CD14-positive monocyte (primary cell): ENCODE results near the gene EIF3B. TPM values are rescaled to one million over a fixed set of nuclear protein-coding genes. Genes with fewer than 3 reads are reported as not detected.

Experiments used
- DNase-seq, 3 donors: peaks; one replicate each; pipeline ENCODE4 v3.0.0-alpha.2; 2011 to 2022
- H2AFZ ChIP-seq: 2 replicates; pipeline ENCODE4 v1.6.0; 2012; ENCODE audit warnings: mild to moderate bottlenecking, low read depth, low read length, inconsistent platforms; ENCODE audit not compliant: insufficient read depth, poor library complexity, severe bottlenecking
- H3K27ac ChIP-seq, 2 donors: 1 replicate in 1 of 2; 2 replicates in 1 of 2; pipeline ENCODE4 v1.5.1; 2012 to 2013; ENCODE audit warnings: low read length in 2 of 2, control low read depth in 1 of 2, inconsistent platforms in 1 of 2, low read depth in 1 of 2, mild to moderate bottlenecking in 1 of 2
- H3K27me3 ChIP-seq, 2 donors: one replicate each; pipeline versions ENCODE4 v1.6.0 to v1.6.1; 2011 to 2013; ENCODE audit warnings: low read length in 2 of 2; ENCODE audit not compliant: control insufficient read depth in 2 of 2, insufficient read depth in 2 of 2
- H3K36me3 ChIP-seq, 2 donors: replicated peaks in 1 of 2; 1 replicate in 1 of 2; 2 replicates in 1 of 2; pipeline versions ENCODE4 v1.5.1 to v1.6.1; 2012 to 2013; ENCODE audit warnings: low read length in 2 of 2, control low read depth in 1 of 2, inconsistent platforms in 1 of 2, mild to moderate bottlenecking in 1 of 2; ENCODE audit not compliant: insufficient read depth in 2 of 2, control insufficient read depth in 1 of 2
- H3K4me1 ChIP-seq, 2 donors: 1 replicate in 1 of 2; 2 replicates in 1 of 2; pipeline versions ENCODE4 v1.5.1 to v1.6.1; 2012 to 2013; ENCODE audit warnings: low read length in 2 of 2, control low read depth in 1 of 2, inconsistent platforms in 1 of 2, mild to moderate bottlenecking in 1 of 2, moderate library complexity in 1 of 2; ENCODE audit not compliant: insufficient read depth in 2 of 2, control insufficient read depth in 1 of 2
- H3K4me2 ChIP-seq: replicated peaks from 2 replicates; pipeline ENCODE3; 2012; ENCODE audit warnings: low read length, moderate library complexity, mild to moderate bottlenecking; ENCODE audit not compliant: poor library complexity, severe bottlenecking; ENCODE audit errors: extremely low read depth
- H3K4me3 ChIP-seq, 3 experiments: fragments of 200-600 bp in 1 of 3; sonication (generic) in 1 of 3; replicated peaks in 1 of 3; 1 replicate in 2 of 3; 2 replicates in 1 of 3; pipeline ENCODE4 v1.5.1; 2011 to 2013; ENCODE audit warnings: low read length in 3 of 3, mild to moderate bottlenecking in 3 of 3, control low read depth in 2 of 3, low read depth in 2 of 3, inconsistent platforms in 1 of 3, moderate library complexity in 1 of 3
- H3K79me2 ChIP-seq: 2 replicates; pipeline ENCODE4 v1.6.0; 2012; ENCODE audit warnings: mild to moderate bottlenecking, control low read depth, inconsistent platforms, low read length, moderate library complexity; ENCODE audit not compliant: insufficient read depth
- H3K9ac ChIP-seq: 2 replicates; pipeline ENCODE4 v1.6.0; 2017; ENCODE audit warnings: low read length, mild to moderate bottlenecking; ENCODE audit not compliant: insufficient read depth, poor library complexity, severe bottlenecking
- H3K9me3 ChIP-seq, 2 donors: replicated peaks in 1 of 2; 1 replicate in 1 of 2; 2 replicates in 1 of 2; pipeline versions ENCODE4 v1.5.1 to v1.6.1; 2012 to 2013; ENCODE audit warnings: low read length in 2 of 2, control low read depth in 1 of 2; ENCODE audit not compliant: control insufficient read depth in 1 of 2, insufficient read depth in 1 of 2
- H4K20me1 ChIP-seq: 2 replicates; pipeline ENCODE4 v1.6.0; 2012; ENCODE audit warnings: mild to moderate bottlenecking, low read length, control low read depth, moderate library complexity; ENCODE audit not compliant: insufficient read depth
- H3K27ac Mint-ChIP-seq, 7 donors: one replicate each; pipeline ENCODE4 v1.8.0; 2020; ENCODE audit warnings: mild to moderate bottlenecking in 7 of 7, mixed read lengths in 7 of 7, moderate library complexity in 6 of 7, inconsistent platforms in 2 of 7
- H3K27me3 Mint-ChIP-seq, 3 donors: one replicate each; pipeline ENCODE4 v1.8.0; 2021 to 2022; ENCODE audit warnings: low read depth in 3 of 3, mild to moderate bottlenecking in 3 of 3, mixed read lengths in 3 of 3, moderate library complexity in 3 of 3, inconsistent platforms in 1 of 3
- H3K36me3 Mint-ChIP-seq, 2 donors: one replicate each; pipeline ENCODE4 v1.8.0; 2020; ENCODE audit warnings: mixed read lengths in 2 of 2, inconsistent platforms in 1 of 2, mild to moderate bottlenecking in 1 of 2
- H3K4me1 Mint-ChIP-seq: one replicate; pipeline ENCODE4 v1.8.0; 2020; ENCODE audit warnings: mild to moderate bottlenecking, mixed read lengths
- H3K4me3 Mint-ChIP-seq, 2 donors: one replicate each; pipeline ENCODE4 v1.8.0; 2020; ENCODE audit warnings: mild to moderate bottlenecking in 2 of 2, mixed read lengths in 2 of 2, moderate library complexity in 1 of 2
- H3K9me3 Mint-ChIP-seq, 7 donors: one replicate each; pipeline ENCODE4 v1.8.0; 2020 to 2022; ENCODE audit warnings: mixed read lengths in 7 of 7, mild to moderate bottlenecking in 6 of 7, moderate library complexity in 6 of 7, inconsistent platforms in 2 of 7
- WGBS: methylation state at CpG from one replicate; pipeline ENCODE4 v1.1.5; 2013; ENCODE audit warnings: missing lambda C conversion rate; ENCODE audit not compliant: insufficient coverage; 5-methylcytosine and 5-hydroxymethylcytosine counted together
- intact Hi-C, 2 donors: fragments of 100-400 bp; cut with micrococcal nuclease; formaldehyde crosslinking; loops; one replicate each; pipeline versions ENCODE4 v1.15.0 to v1.15.1; 2023
- polyA plus RNA-seq, 3 donors: library from polyadenylated mRNA; depleted of rRNA in 1 of 3; unstranded in 2 of 3; stranded (reverse) in 1 of 3; fragments of 300-500 nt in 2 of 3; fragments of >200 nt in 1 of 3; fragmentation: Illumina TruSeq in 2 of 3; gene quantifications; 1 replicate in 2 of 3; 2 replicates in 1 of 3; pipeline ENCODE4 v1.2.3, GENCODE V29; 2012 to 2021
- TF ChIP-seq, protein P1 (sequence below): fragments of 200-600 bp; IDR thresholded peaks from one replicate; pipeline ENCODE4 v1.8.0; 2022; ENCODE audit warnings: antibody characterized with exemption, mild to moderate bottlenecking

Gene EIF3B
- polyA plus RNA-seq, 3 donors = 46.0 to 89.1 (median 69.2) TPM

DNA sequence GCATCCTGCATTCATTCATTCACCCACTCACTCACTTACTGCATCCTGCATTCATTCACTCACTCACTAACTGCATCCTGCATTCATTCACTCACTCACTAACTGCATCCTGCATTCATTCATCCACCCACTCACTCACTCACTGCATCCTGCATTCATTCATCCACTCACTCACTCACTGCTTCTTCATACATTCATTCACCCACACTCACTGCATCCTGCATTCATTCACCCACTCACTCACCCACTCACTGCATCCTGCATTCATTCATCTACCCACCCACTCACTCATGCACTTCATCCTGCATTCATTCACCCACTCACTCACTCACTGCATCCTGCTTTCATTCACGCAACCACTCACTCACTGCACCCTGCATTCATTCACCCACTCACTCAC lies 38.8 kb upstream of the EIF3B start:
- H3K36me3 Mint-ChIP-seq = peaks cover 0 to 3% of the 10 kb centered on the region in 2 donors
- H4K20me1 ChIP-seq = peaks cover 5% of the 10 kb centered on the region
- peaks cover 11 to 16% of the 10 kb centered on the region in 2 donors for H3K4me1 ChIP-seq
- H3K4me3 Mint-ChIP-seq = no peak overlapping the region
- H3K27me3 Mint-ChIP-seq = peaks cover 1 to 5% (median 3%) of the 10 kb centered on the region in 3 donors
- H3K9ac ChIP-seq = no peak overlapping the region
- H3K4me3 ChIP-seq = no peak overlapping the region
- TF ChIP-seq, protein P1, sequence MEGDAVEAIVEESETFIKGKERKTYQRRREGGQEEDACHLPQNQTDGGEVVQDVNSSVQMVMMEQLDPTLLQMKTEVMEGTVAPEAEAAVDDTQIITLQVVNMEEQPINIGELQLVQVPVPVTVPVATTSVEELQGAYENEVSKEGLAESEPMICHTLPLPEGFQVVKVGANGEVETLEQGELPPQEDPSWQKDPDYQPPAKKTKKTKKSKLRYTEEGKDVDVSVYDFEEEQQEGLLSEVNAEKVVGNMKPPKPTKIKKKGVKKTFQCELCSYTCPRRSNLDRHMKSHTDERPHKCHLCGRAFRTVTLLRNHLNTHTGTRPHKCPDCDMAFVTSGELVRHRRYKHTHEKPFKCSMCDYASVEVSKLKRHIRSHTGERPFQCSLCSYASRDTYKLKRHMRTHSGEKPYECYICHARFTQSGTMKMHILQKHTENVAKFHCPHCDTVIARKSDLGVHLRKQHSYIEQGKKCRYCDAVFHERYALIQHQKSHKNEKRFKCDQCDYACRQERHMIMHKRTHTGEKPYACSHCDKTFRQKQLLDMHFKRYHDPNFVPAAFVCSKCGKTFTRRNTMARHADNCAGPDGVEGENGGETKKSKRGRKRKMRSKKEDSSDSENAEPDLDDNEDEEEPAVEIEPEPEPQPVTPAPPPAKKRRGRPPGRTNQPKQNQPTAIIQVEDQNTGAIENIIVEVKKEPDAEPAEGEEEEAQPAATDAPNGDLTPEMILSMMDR = no peak
- no peak overlapping the region for H3K4me2 ChIP-seq
- H3K9me3 ChIP-seq = no peaks in the 10 kb centered on the region
- H3K27me3 ChIP-seq = no peaks in the 10 kb centered on the region
- peaks cover 27% of the 10 kb centered on the region for H3K79me2 ChIP-seq
- 92% methylated on average over 1 of the region's 1 CpG for WGBS
- no peak overlapping the region for H3K27ac ChIP-seq
- intact Hi-C loops = loop anchor here in 1 of 2 donors (2.0 kb wide), 1 partner anchor 39 kb away; the partner anchor contains the start of gene EIF3B
- H2AFZ ChIP-seq = no peak overlapping the region
- no peak overlapping the region for H3K27ac Mint-ChIP-seq
- no peaks in the 10 kb centered on the region for H3K36me3 ChIP-seq
- peaks cover 28% of the 10 kb centered on the region for H3K4me1 Mint-ChIP-seq
- no peak for DNase-seq
- H3K9me3 Mint-ChIP-seq = peaks cover 0 to 2% (median 0%) of the 10 kb centered on the region in 7 donors

DNA sequence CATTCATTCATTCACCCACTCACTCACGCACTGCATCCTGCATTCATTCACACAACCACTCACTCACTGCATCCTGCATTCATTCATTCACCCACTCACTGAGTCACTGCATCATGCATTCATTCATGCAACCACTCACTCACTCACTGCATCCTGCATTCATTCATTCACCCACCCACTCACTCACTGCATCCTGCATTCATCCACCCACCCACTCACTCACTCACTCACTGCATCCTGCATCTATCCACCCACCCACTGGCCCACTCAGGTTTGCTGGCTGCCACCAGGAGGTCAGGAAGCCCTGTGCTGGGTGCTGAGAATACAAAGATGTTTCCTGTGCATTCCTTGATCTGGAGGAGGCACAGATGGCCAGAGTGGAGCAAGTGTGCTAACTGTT lies 38.0 kb upstream of the EIF3B start:
- Mint-ChIP-seq H3K36me3 (peaks cover 0 to 3% of the 10 kb centered on the region in 2 donors), H3K4me3 (no peak overlapping the region), H3K4me1 (peaks cover 21% of the 10 kb centered on the region), H3K27ac (no peak overlapping the region), H3K9me3 (peaks cover 0 to 2% (median 0%) of the 10 kb centered on the region in 7 donors), H3K27me3 (peaks cover 1 to 5% (median 3%) of the 10 kb centered on the region in 3 donors)
- Histone ChIP-seq H3K9me3 (no peaks in the 10 kb centered on the region), H3K4me2 (no peak overlapping the region), H4K20me1 (peaks cover 5% of the 10 kb centered on the region), H3K4me1 (peaks cover 10 to 11% of the 10 kb centered on the region in 2 donors), H3K36me3 (no peaks in the 10 kb centered on the region), H3K79me2 (peaks cover 20% of the 10 kb centered on the region), H3K27me3 (no peaks in the 10 kb centered on the region), H2AFZ (no peak overlapping the region), H3K4me3 (no peak overlapping the region), H3K9ac (no peak overlapping the region), H3K27ac (no peak overlapping the region)
- DNase-seq = no peak
- WGBS = 100% methylated on average over 1 of the region's 1 CpG
- intact Hi-C loops = no loop called here
- TF ChIP-seq, protein P1 = no peak
